ENCODE results near the gene ATP7B. TPM values are rescaled to one million over a fixed set of nuclear protein-coding genes. Genes with fewer than 3 reads are reported as not detected.
"Not testable (repeated sequence)": the region's sequence is repeated elsewhere in the genome, so short reads cannot be mapped to it uniquely, and the experiment has no call there.

ATP7B gene
- total RNA-seq, 1 experiment from 2014 or later: 1.8 TPM

GRCh38 chr13:52006523-52007245, 4.6 kb downstream of the ATP7B start:
- DNase-seq (ENCODE audit: low spot score): no peak

GRCh38 chr13:52005841-52006522, 5.3 kb downstream of the ATP7B start:
- DNase-seq (ENCODE audit: low spot score): no peak

GRCh38 chr13:52004511-52005170, 6.6 kb downstream of the ATP7B start:
- DNase-seq (ENCODE audit: low spot score): no peak

- DNase-seq (ENCODE audit: low spot score): no peak
Measured at GRCh38 chr13:52003541-52003940, 7.7 kb downstream of the ATP7B start.

GRCh38 chr13:52002361-52002760, 8.9 kb downstream of the ATP7B start:
- DNase-seq (ENCODE audit: low spot score): no peak

GRCh38 chr13:52001120-52001731, 10.0 kb downstream of the ATP7B start:
- DNase-seq (ENCODE audit: low spot score): no peak

- DNase-seq (ENCODE audit: low spot score): no peak
Measured at GRCh38 chr13:51999921-52000320, 11.3 kb downstream of the ATP7B start.

GRCh38 chr13:51999510-51999911, 11.7 kb downstream of the ATP7B start:
- DNase-seq (ENCODE audit: low spot score): no peak

GRCh38 chr13:51998723-51999509, 12.3 kb downstream of the ATP7B start:
- DNase-seq (ENCODE audit: low spot score): no peak

GRCh38 chr13:51997641-51998330, 13.5 kb downstream of the ATP7B start:
- no peak for DNase-seq (ENCODE audit: low spot score)

- DNase-seq (ENCODE audit: low spot score): no peak
Measured at GRCh38 chr13:51997186-51997585, 14.1 kb downstream of the ATP7B start.

- DNase-seq (ENCODE audit: low spot score): no peak
Measured at GRCh38 chr13:51996641-51997040, 14.6 kb downstream of the ATP7B start.

- DNase-seq (ENCODE audit: low spot score): no peak
Measured at GRCh38 chr13:51995677-51996551, 15.3 kb downstream of the ATP7B start.

GRCh38 chr13:51993713-51994112, 17.5 kb downstream of the ATP7B start:
- DNase-seq (ENCODE audit: low spot score): no peak

GRCh38 chr13:51988988-51989618, 22.1 kb downstream of the ATP7B start:
- DNase-seq (ENCODE audit: low spot score): no peak

GRCh38 chr13:51984904-51985303, 26.3 kb downstream of the ATP7B start:
- not testable (repeated sequence) for DNase-seq (ENCODE audit: low spot score)

GRCh38 chr13:51983292-51983691, 28.0 kb downstream of the ATP7B start:
- not testable (repeated sequence) for DNase-seq (ENCODE audit: low spot score)

- DNase-seq (ENCODE audit: low spot score): no peak
Measured at GRCh38 chr13:51981355-51981754, 29.9 kb downstream of the ATP7B start.

- no peak for DNase-seq (ENCODE audit: low spot score)
Measured at GRCh38 chr13:51980908-51981307, 30.3 kb downstream of the ATP7B start.

Data from H4 (cell line).